Left ventricle myocardium inferior (tissue), 1 donor: Measurements from ENCODE around the gene PLXNA4. TPM values are rescaled to one million over a fixed set of nuclear protein-coding genes. Genes with fewer than 3 reads are reported as not detected.
A peak's percentile ranks its signal among the peaks of the same experiment; 100 is the strongest.

Source experiments
- DNase-seq: peaks from one replicate; pipeline ENCODE4 v3.0.0-alpha.2; 2020
- H3K27ac ChIP-seq: fragments of 200-600 bp; replicated peaks from 2 replicates; pipeline ENCODE4 v1.8.0; 2021
- H3K27me3 ChIP-seq: fragments of 200-600 bp; 2 replicates; pipeline ENCODE4 v1.8.0; 2021; ENCODE audit warnings: low read depth
- H3K36me3 ChIP-seq: fragments of 200-600 bp; 2 replicates; pipeline ENCODE4 v1.8.0; 2021
- H3K4me1 ChIP-seq: fragments of 200-600 bp; 2 replicates; pipeline ENCODE4 v1.8.0; 2021
- H3K4me3 ChIP-seq: fragments of 200-600 bp; 2 replicates; pipeline ENCODE4 v1.8.0; 2021; ENCODE audit warnings: mild to moderate bottlenecking, moderate library complexity
- H3K9me3 ChIP-seq: fragments of 200-600 bp; replicated peaks from 2 replicates; pipeline ENCODE4 v1.8.0; 2021
- intact Hi-C: fragments of 100-400 bp; cut with micrococcal nuclease; formaldehyde crosslinking; loops from one replicate; pipeline ENCODE4 v1.11.0; 2022
- total RNA-seq: library from RNA; stranded (reverse); fragmentation: NEBNext Ultra II Directional; extraction: Animal tissue kit (Norgen Biotek cat#: 25700); gene quantifications from one replicate; pipeline ENCODE4 v1.2.1, GENCODE V29; 2021
- TF ChIP-seq, protein P1 (sequence below): fragments of 200-600 bp; IDR thresholded peaks from 2 replicates; pipeline ENCODE4 v1.8.0; 2021; ENCODE audit warnings: antibody characterized with exemption, mild to moderate bottlenecking, borderline replicate concordance
- donor health status: DM: no; HTN: yes; CAD: no; lungs with severe emphysema.

Gene PLXNA4
- total RNA-seq, 1 donor from 2014 or later, result 18.1 TPM

DNA sequence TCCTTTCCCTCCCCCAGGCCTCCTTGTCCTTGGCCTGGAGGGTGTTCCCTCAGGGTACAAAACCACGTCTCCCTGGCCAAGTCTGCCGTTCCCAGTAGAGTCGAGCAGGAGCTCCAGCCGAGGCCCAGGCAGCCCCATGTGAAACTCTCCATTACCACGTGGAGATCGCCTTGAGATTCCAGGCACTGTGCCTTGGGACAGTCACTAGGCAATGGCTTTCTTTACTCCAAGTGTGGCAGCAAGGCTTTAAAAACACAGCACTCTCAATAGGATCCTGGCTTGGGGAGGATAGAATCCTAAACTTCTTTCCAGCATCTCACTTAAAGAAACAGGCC is 57.5 kb downstream of the PLXNA4 start:
- no peaks in the 10 kb centered on the region for H3K36me3 ChIP-seq
- no peak for DNase-seq
- TF ChIP-seq, protein P1, sequence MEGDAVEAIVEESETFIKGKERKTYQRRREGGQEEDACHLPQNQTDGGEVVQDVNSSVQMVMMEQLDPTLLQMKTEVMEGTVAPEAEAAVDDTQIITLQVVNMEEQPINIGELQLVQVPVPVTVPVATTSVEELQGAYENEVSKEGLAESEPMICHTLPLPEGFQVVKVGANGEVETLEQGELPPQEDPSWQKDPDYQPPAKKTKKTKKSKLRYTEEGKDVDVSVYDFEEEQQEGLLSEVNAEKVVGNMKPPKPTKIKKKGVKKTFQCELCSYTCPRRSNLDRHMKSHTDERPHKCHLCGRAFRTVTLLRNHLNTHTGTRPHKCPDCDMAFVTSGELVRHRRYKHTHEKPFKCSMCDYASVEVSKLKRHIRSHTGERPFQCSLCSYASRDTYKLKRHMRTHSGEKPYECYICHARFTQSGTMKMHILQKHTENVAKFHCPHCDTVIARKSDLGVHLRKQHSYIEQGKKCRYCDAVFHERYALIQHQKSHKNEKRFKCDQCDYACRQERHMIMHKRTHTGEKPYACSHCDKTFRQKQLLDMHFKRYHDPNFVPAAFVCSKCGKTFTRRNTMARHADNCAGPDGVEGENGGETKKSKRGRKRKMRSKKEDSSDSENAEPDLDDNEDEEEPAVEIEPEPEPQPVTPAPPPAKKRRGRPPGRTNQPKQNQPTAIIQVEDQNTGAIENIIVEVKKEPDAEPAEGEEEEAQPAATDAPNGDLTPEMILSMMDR, result no peak
- intact Hi-C loops, result no loop called here
- H3K4me1 ChIP-seq, result peaks cover 56% of the 10 kb centered on the region
- no peak overlapping the region for H3K27ac ChIP-seq
- H3K4me3 ChIP-seq, result no peak overlapping the region
- H3K9me3 ChIP-seq, result no peaks in the 10 kb centered on the region
- no peaks in the 10 kb centered on the region for H3K27me3 ChIP-seq

DNA sequence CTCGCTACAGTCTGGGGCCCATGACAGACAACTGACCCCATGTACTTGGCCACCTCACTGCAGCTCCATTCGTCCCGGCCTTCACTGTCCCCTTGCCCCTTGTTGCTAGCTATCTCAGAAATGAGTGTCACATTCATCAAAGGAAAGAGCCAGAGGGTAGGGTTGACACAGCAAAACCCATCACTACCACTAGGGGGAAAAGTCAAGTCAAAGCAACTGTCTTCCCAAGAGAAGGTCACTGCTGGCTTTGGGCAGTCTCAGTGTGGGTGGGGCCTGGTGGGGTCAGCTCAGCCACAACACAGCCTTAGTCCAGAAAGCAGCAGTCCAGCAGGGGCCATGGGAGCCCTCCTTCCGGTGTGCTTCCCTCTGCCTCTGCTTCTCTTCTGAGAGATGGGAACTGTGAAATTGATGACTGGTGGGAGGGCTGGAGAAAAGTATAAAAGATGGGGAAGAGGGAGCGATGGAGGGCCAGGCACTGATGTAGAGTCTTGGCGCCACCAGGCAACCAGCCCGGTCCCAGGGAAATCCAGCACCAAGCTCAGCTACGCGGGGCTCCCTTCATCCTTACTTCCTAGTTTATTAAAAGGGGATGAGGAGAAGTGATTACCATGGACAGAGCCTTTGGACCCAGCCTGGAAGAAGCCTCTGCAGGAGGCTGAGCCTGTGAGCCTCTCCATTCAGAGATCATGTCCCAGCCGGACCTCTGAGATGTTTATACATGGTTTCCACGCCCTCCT is 58.0 kb downstream of the PLXNA4 start:
- TF ChIP-seq, protein P1, result peak; percentile 28
- Histone ChIP-seq H3K4me3 (no peak overlapping the region), H3K27ac (no peak overlapping the region), H3K9me3 (no peaks in the 10 kb centered on the region), H3K36me3 (no peaks in the 10 kb centered on the region), H3K4me1 (peaks cover 56% of the 10 kb centered on the region), H3K27me3 (no peaks in the 10 kb centered on the region)
- no peak for DNase-seq
- intact Hi-C loops, result no loop called here

DNA sequence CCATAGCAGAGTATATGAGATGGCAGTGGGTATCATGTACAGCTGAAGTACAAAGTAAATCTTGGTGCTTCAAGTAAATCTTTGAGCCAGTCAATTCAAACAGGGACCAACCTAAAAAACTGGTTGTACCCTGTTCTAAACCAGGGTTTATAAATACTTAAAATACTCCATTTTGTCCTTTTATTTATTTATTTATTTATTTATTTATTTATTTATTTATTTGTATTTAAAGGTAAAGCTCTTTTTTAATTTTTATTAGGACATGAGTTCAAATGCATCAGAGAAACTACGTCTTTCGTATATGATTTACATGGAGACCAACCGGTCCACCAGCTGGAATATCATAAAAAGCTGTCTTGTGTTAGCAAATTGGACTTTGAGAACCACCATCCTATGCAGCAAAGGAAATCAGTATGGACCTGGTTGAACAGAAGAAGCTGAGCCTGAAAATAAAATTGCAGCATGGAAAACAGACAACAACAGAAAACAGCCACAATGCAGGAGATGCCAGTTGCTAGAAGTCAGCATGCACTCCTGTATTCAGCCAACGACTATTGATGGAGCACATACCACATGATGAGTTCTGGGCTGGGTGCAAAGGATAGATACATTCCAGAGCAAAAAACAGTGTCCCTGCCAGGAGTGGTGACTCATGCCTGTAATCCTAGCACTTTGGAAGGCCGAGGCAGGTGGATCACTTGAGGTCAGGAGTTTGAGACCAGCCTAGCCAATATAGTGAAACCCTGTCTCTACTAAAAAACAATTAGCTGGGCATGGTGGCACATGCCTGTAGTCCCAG is 60.0 kb downstream of the PLXNA4 start:
- Histone ChIP-seq H3K4me1 (peaks cover 56% of the 10 kb centered on the region), H3K27ac (peak overlapping the region; percentile 48), H3K36me3 (no peaks in the 10 kb centered on the region), H3K27me3 (no peaks in the 10 kb centered on the region), H3K4me3 (no peak overlapping the region), H3K9me3 (no peaks in the 10 kb centered on the region)
- intact Hi-C loops, result no loop called here
- TF ChIP-seq, protein P1, result no peak
- no peak for DNase-seq

DNA sequence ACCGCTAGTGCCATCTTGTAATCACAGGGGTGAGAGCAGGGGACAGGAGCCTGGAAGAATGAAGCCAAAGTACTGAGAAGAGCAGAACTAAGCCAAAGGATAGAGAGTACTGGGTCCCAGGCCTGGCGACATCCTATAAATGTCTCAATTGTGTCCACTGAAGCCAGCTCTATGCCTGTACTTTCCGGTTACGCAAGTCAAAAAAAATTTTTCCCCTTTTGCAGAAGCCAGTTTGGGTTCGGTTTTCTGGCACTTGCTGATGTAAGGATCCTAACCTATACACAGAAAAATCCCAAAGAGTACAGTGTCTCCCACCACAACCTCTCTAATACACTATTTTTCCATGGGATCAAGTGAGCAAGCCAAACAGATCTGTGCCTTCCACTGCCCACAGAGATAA is 61.1 kb downstream of the PLXNA4 start:
- no peaks in the 10 kb centered on the region for H3K36me3 ChIP-seq
- intact Hi-C loops, result no loop called here
- no peak overlapping the region for H3K27ac ChIP-seq
- H3K27me3 ChIP-seq, result no peaks in the 10 kb centered on the region
- TF ChIP-seq, protein P1, result no peak
- H3K9me3 ChIP-seq, result no peaks in the 10 kb centered on the region
- no peak for DNase-seq
- peaks cover 48% of the 10 kb centered on the region for H3K4me1 ChIP-seq
- no peak overlapping the region for H3K4me3 ChIP-seq

DNA sequence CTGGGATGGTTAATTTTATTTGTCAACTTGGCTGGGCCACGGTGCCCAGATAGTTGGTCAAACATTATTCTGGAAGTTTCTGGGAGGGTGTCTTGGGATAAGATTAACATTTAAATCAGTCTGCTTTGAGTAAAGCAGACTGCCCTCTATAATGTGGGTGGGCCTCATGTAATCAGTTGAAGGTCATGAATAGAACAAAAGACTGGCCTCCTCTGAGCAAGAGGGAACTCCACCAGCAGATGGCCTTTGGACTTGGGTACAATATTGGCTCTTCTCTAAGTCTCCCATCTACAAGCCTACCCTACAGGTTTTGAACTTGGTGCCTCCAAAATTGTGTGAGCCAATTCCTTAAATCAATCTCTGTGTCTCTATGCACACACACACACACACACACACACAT is 61.8 kb downstream of the PLXNA4 start:
- no peak for DNase-seq
- Histone ChIP-seq H3K36me3 (no peaks in the 10 kb centered on the region), H3K4me3 (no peak overlapping the region), H3K9me3 (no peaks in the 10 kb centered on the region), H3K27ac (no peak overlapping the region), H3K4me1 (peaks cover 48% of the 10 kb centered on the region), H3K27me3 (no peaks in the 10 kb centered on the region)
- intact Hi-C loops, result no loop called here
- TF ChIP-seq, protein P1, result no peak
